Body of pancreas (tissue), 4 donors: ENCODE measurements around the gene CMTM8.

Experiments used
- POLR2A ChIP-seq, 3 donors: fragments of 450-650 bp; IDR thresholded peaks; one replicate each; pipeline ENCODE4 v1.6.1; 2016; ENCODE audit warnings: antibody characterized with exemption in 3 of 3, mild to moderate bottlenecking in 2 of 3
- TF ChIP-seq, protein P1 (sequence below), 7 experiments: fragments of 450-650 bp in 4 of 7; fragments of 200-600 bp in 3 of 7; sonication (generic) in 3 of 7; IDR thresholded peaks; one replicate each; pipeline ENCODE4 v1.5.1; 2016 to 2019; ENCODE audit warnings: antibody characterized with exemption in 7 of 7

DNA sequence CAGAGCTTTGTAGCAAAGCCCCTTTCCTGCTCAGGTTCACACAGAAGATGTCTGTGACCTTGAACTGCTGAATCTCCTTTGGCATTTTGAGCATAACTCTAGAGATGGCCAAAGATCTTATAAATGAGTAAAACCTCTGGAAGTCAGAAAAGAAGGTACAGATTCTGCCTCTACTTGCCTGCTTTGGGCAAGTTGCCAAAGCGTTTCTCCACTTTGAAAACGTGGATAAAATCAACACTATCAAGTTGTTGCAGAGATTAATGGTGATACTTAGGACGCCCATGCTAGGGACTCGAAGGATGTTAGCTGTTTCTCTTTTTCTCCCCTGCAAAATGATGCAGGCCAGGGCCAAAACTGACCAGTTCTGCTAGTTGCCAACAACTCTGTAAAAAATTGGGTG lies 85.1 kb downstream of the CMTM8 start:
- no peak for TF ChIP-seq POLR2A (IDR thresholded peaks at IDR 0.05)
- TF ChIP-seq, protein P1, sequence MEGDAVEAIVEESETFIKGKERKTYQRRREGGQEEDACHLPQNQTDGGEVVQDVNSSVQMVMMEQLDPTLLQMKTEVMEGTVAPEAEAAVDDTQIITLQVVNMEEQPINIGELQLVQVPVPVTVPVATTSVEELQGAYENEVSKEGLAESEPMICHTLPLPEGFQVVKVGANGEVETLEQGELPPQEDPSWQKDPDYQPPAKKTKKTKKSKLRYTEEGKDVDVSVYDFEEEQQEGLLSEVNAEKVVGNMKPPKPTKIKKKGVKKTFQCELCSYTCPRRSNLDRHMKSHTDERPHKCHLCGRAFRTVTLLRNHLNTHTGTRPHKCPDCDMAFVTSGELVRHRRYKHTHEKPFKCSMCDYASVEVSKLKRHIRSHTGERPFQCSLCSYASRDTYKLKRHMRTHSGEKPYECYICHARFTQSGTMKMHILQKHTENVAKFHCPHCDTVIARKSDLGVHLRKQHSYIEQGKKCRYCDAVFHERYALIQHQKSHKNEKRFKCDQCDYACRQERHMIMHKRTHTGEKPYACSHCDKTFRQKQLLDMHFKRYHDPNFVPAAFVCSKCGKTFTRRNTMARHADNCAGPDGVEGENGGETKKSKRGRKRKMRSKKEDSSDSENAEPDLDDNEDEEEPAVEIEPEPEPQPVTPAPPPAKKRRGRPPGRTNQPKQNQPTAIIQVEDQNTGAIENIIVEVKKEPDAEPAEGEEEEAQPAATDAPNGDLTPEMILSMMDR (IDR thresholded peaks at IDR 0.05), result no peak
